GM19467 (cell line): Measurements from ENCODE around the gene CNDP1.

Experiments
- ATAC-seq: cut with Tn5 transposase; IDR thresholded peaks from one replicate; pipeline ENCODE4 v1.9.1; 2021; ENCODE audit warnings: mild to moderate bottlenecking, moderate library complexity; ENCODE audit not compliant: unreplicated experiment

CNDP1 gene

GRCh38 chr18:74623047-74623816 is 88.9 kb downstream of the CNDP1 start:
- ATAC-seq: no peak

GRCh38 chr18:74624466-74624865 is 90.2 kb downstream of the CNDP1 start:
- ATAC-seq: no peak

- no peak for ATAC-seq
Measured at GRCh38 chr18:74625157-74625556, 90.9 kb downstream of the CNDP1 start.

GRCh38 chr18:74626049-74626874 is 92.0 kb downstream of the CNDP1 start:
- ATAC-seq: no peak

- ATAC-seq: no peak
Measured at GRCh38 chr18:74630804-74631203, 96.5 kb downstream of the CNDP1 start.

- no peak for ATAC-seq
Measured at GRCh38 chr18:74631212-74631611, 96.9 kb downstream of the CNDP1 start.

GRCh38 chr18:74631623-74632350 is 97.5 kb downstream of the CNDP1 start:
- no peak for ATAC-seq

GRCh38 chr18:74632351-74632679 is 98.0 kb downstream of the CNDP1 start:
- ATAC-seq: no peak

- ATAC-seq: no peak
Measured at GRCh38 chr18:74632856-74633255, 98.6 kb downstream of the CNDP1 start.

GRCh38 chr18:74633652-74634352 is 99.5 kb downstream of the CNDP1 start:
- ATAC-seq: no peak

- ATAC-seq: no peak
Measured at GRCh38 chr18:74635224-74635975, 101.1 kb downstream of the CNDP1 start.
